ENCODE measurements around the gene AMIGO2.
A peak's percentile ranks its signal among the peaks of the same experiment; 100 is the strongest.

Gene AMIGO2

GRCh38 chr12:47080725-47081502 lies 1.2 kb upstream of the AMIGO2 start (continued):
- TF ChIP-seq ZNF26 (tag by site-specific recombination; IDR thresholded peaks at IDR 0.05): no peak

GRCh38 chr12:47079981-47080724 lies 394 bp upstream of the AMIGO2 start:
- CTCF ChIA-PET: interaction anchor here (0.6 to 3.0 kb wide), 5 partner anchors 10 to 1034 kb away, joined by 3 to 10 read pairs (median 5); no protein-coding TSS in a partner anchor
- Histone ChIP-seq H3K27ac (ENCODE audit: extremely low read depth, low read depth, low read length) (peak overlapping the region; percentile 61; the same call in 1 of the 2 replicates), H3K36me3 (ENCODE audit: control insufficient read depth in 2 of 2, insufficient read depth in 1 of 2, low read length in 2 of 2) (no peaks in the 10 kb centered on the region), H3K4me3 (ENCODE audit: low read depth, low read length) (peak overlapping the region; percentile 51), H3K9me3 (ENCODE audit: control insufficient read depth, insufficient read depth, low read depth, low read length) (no peaks in the 10 kb centered on the region), H3K4me1 (ENCODE audit: control insufficient read depth, insufficient read depth, low read length) (peaks cover 9% of the 10 kb centered on the region; the same call in 1 of the 2 replicates)
- POLR2A ChIA-PET: interaction anchor here (0.5 to 1.4 kb wide), 6 partner anchors 9 to 249 kb away, joined by 3 read pairs; no protein-coding TSS in a partner anchor
- TF ChIP-seq ZNF398 (tag by site-specific recombination; IDR thresholded peaks at IDR 0.05): peak; percentile 95
- peak; percentile 86 for TF ChIP-seq ZFHX2 (tag by site-specific recombination; conservative IDR thresholded peaks at IDR 0.05)
- no peak for TF ChIP-seq ZNF707 (tag by site-specific recombination; IDR thresholded peaks at IDR 0.05)
- TF ChIP-seq BCL11B (tag by site-specific recombination; IDR thresholded peaks at IDR 0.05; ENCODE audit: low read depth): 0 out of 2 replicates have a peak, but pooled peaks have one; percentile 11
- no peak for TF ChIP-seq HOXC10 (CRISPR knock-in tag; IDR thresholded peaks at IDR 0.05)
- peak; percentile 98 for TF ChIP-seq ZNF335 (tag by site-specific recombination; conservative IDR thresholded peaks at IDR 0.05)
- TF ChIP-seq SCRT2 (tag by site-specific recombination; IDR thresholded peaks at IDR 0.05): 0 out of 2 replicates have a peak, but pooled peaks have one; percentile 8
- no peak for TF ChIP-seq ZNF280D (tag by site-specific recombination; IDR thresholded peaks at IDR 0.05)
- no peak for TF ChIP-seq ZNF248 (tag by site-specific recombination; IDR thresholded peaks at IDR 0.05)
- TF ChIP-seq PATZ1 (tag by site-specific recombination; IDR thresholded peaks at IDR 0.05): peak; percentile 62
- TF ChIP-seq ZBTB10 (tag by site-specific recombination; IDR thresholded peaks at IDR 0.05): no peak; the same call in 1 of the 2 replicates
- TF ChIP-seq MEIS1 (CRISPR knock-in tag; IDR thresholded peaks at IDR 0.05; ENCODE audit: borderline replicate concordance): no peak
- TF ChIP-seq ZNF394 (tag by site-specific recombination; IDR thresholded peaks at IDR 0.05; ENCODE audit: borderline replicate concordance): peak; percentile 10; the same call in 1 of the 2 replicates
- no peak for TF ChIP-seq ZNF184 (tag by site-specific recombination; IDR thresholded peaks at IDR 0.05)
- TF ChIP-seq ZBTB20 (tag by site-specific recombination; IDR thresholded peaks at IDR 0.05): peak; percentile 78; the same call in 1 of the 2 replicates
- TF ChIP-seq TRIM28 (IDR thresholded peaks at IDR 0.05; ENCODE audit: borderline replicate concordance, low read length): no peak
- TF ChIP-seq ZNF292 (tag by site-specific recombination; IDR thresholded peaks at IDR 0.05; ENCODE audit: borderline replicate concordance, low read depth): no peak
- TF ChIP-seq ZNF266 (tag by site-specific recombination; IDR thresholded peaks at IDR 0.05; ENCODE audit: low read depth): no peak
- TF ChIP-seq ZNF670 (tag by site-specific recombination; IDR thresholded peaks at IDR 0.05; ENCODE audit: low read depth): no peak
- TF ChIP-seq ZBTB6 (tag by site-specific recombination; IDR thresholded peaks at IDR 0.05): no peak

Measured in HEK293 (cell line).